Measurements from ENCODE around the gene CLDN19. TPM values are rescaled to one million over a fixed set of nuclear protein-coding genes. Genes with fewer than 3 reads are reported as not detected.

Gene CLDN19
- total RNA-seq, 1 experiment from 2014 or later, result not detected

DNA sequence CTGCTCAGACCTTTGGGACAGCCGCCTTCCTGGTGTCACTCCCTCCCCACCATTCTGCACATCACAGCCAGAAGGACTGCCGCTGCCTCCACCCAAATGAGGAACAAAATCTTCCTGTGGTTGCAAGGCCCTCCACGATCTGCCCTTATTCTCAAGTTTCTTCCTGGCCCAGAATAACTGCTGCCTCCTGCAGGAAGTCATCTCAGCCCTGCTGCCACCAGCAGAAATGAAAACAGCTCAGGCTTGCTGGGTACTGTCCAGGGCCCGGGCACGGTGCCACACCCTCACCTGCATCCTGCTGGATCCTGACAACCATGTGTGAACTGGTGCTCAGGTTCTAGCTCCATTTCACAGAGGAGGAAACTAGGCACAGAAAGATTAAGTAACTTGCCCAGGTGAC lies 2.8 kb downstream of the CLDN19 start:
- Histone ChIP-seq H3K9me3 (ENCODE audit: control insufficient read depth in 1 of 2, insufficient read depth in 1 of 2, low read depth in 1 of 2, low read length in 2 of 2) (no peaks in the 10 kb centered on the region), H4K20me1 (ENCODE audit: insufficient read depth) (no peaks in the 10 kb centered on the region), H3K4me2 (ENCODE audit: low read length) (no peak overlapping the region), H3K79me2 (ENCODE audit: insufficient read depth, low read length) (no peaks in the 10 kb centered on the region), H3K4me3 (replicated peaks in 1 of 2; ENCODE audit: low read depth in 1 of 2, low read length in 2 of 2) (no peak overlapping the region), H3K9ac (ENCODE audit: low read length) (no peak overlapping the region), H3K27ac (ENCODE audit: low read depth, low read length) (no peak overlapping the region), H3K9me2 (ENCODE audit: insufficient read depth) (no peaks in the 10 kb centered on the region), H3K27me3 (ENCODE audit: insufficient read depth, low read length) (no peaks in the 10 kb centered on the region), H2AFZ (ENCODE audit: low read depth, low read length, poor library complexity, severe bottlenecking) (no peak overlapping the region), H3K36me3 (ENCODE audit: control insufficient read depth in 1 of 2, insufficient read depth in 2 of 2, low read length in 2 of 2) (no peaks in the 10 kb centered on the region), H3K4me1 (ENCODE audit: control insufficient read depth in 1 of 2, insufficient read depth in 2 of 2, low read length in 2 of 2) (peaks cover 0 to 6% of the 10 kb centered on the region in 2 experiments; a peak in 3 of 4 replicates)
- intact Hi-C loops (cut with micrococcal nuclease), result loop anchor here (10.0 kb wide), 2 partner anchors 392 to 562 kb away; no protein-coding TSS in a partner anchor
- ChIA-PET RAD21 (ENCODE audit: low non-redundant PET in 1 of 2, low total read pairs in 2 of 2, uncharacterized antibody in 2 of 2, unreplicated experiment in 2 of 2) (no interaction called here), CTCF (interaction anchor here (0.6 kb wide), 1 partner anchor 564 kb away, joined by 3 read pairs; no protein-coding TSS in a partner anchor), POLR2A (no interaction called here)
- TF ChIP-seq EZH2 (IDR thresholded peaks at IDR 0.05) (no peak), YY1 (IDR thresholded peaks at IDR 0.05; ENCODE audit: extremely low read depth, insufficient replicate concordance, low read depth, low read length) (no peak), POLR2A (IDR thresholded peaks at IDR 0.05; ENCODE audit: borderline replicate concordance, extremely low read depth, insufficient read depth, insufficient read length) (no peak)
- TF ChIP-seq, protein P1, sequence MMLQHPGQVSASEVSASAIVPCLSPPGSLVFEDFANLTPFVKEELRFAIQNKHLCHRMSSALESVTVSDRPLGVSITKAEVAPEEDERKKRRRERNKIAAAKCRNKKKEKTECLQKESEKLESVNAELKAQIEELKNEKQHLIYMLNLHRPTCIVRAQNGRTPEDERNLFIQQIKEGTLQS (IDR thresholded peaks at IDR 0.05), result no peak
- no peak for DNase-seq (ENCODE audit: low read depth, low spot score)
- no peak for ATAC-seq
- no TSS peak for BruUV-seq (replicated peaks)

DNA sequence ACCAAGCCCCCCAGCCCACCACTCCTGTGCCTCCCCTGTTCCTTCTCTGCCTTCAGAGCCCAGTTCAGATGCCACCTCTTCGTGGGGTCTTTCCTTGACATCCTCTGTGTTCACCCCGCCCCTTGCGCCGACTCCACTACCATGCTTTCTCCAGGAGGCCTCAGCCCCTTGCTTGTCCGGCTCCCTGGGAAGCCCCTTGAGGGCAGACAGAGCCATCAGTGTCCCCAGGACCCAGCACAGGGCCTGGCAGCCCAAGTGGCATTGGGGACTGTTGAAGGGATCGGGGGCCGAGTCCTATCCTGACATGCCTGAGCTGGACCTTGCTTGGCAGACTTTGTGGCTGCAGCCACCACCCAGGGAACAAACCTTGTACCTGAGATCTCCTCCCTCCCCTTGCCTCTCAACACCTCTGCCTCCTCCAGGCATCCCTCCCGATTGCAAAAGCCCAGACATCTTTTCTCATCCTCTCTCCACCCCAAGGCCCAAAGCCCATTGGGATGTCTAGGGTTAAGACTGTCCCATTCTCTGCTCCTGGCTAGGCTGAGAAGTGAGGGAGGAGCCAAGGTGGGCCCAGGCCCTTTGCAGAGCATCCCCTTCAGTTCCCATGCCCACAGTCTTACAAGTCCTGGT lies 3.4 kb downstream of the CLDN19 start:
- BruUV-seq (replicated peaks), result no TSS peak
- TF ChIP-seq, protein P1 (IDR thresholded peaks at IDR 0.05), result no peak
- TF ChIP-seq JUND (IDR thresholded peaks at IDR 0.05) (no peak), EZH2phosphoT487 (IDR thresholded peaks at IDR 0.05; ENCODE audit: borderline replicate concordance) (no peak), EZH2 (IDR thresholded peaks at IDR 0.05) (no peak), SP1 (IDR thresholded peaks at IDR 0.05; ENCODE audit: low read depth) (no peak), CBX3 (IDR thresholded peaks at IDR 0.05; ENCODE audit: low read depth) (no peak), RAD21 (IDR thresholded peaks at IDR 0.05; ENCODE audit: low read depth) (no peak), POLR2A (IDR thresholded peaks at IDR 0.05; ENCODE audit: borderline replicate concordance, extremely low read depth, insufficient read depth, insufficient read length) (no peak), EGR1 (IDR thresholded peaks at IDR 0.05; ENCODE audit: low read depth) (no peak), SRF (IDR thresholded peaks at IDR 0.05; ENCODE audit: low read depth) (no peak)
- TF ChIP-seq, protein P2, sequence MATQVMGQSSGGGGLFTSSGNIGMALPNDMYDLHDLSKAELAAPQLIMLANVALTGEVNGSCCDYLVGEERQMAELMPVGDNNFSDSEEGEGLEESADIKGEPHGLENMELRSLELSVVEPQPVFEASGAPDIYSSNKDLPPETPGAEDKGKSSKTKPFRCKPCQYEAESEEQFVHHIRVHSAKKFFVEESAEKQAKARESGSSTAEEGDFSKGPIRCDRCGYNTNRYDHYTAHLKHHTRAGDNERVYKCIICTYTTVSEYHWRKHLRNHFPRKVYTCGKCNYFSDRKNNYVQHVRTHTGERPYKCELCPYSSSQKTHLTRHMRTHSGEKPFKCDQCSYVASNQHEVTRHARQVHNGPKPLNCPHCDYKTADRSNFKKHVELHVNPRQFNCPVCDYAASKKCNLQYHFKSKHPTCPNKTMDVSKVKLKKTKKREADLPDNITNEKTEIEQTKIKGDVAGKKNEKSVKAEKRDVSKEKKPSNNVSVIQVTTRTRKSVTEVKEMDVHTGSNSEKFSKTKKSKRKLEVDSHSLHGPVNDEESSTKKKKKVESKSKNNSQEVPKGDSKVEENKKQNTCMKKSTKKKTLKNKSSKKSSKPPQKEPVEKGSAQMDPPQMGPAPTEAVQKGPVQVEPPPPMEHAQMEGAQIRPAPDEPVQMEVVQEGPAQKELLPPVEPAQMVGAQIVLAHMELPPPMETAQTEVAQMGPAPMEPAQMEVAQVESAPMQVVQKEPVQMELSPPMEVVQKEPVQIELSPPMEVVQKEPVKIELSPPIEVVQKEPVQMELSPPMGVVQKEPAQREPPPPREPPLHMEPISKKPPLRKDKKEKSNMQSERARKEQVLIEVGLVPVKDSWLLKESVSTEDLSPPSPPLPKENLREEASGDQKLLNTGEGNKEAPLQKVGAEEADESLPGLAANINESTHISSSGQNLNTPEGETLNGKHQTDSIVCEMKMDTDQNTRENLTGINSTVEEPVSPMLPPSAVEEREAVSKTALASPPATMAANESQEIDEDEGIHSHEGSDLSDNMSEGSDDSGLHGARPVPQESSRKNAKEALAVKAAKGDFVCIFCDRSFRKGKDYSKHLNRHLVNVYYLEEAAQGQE (IDR thresholded peaks at IDR 0.05; ENCODE audit: low read depth), result no peak
- TF ChIP-seq, protein P3, sequence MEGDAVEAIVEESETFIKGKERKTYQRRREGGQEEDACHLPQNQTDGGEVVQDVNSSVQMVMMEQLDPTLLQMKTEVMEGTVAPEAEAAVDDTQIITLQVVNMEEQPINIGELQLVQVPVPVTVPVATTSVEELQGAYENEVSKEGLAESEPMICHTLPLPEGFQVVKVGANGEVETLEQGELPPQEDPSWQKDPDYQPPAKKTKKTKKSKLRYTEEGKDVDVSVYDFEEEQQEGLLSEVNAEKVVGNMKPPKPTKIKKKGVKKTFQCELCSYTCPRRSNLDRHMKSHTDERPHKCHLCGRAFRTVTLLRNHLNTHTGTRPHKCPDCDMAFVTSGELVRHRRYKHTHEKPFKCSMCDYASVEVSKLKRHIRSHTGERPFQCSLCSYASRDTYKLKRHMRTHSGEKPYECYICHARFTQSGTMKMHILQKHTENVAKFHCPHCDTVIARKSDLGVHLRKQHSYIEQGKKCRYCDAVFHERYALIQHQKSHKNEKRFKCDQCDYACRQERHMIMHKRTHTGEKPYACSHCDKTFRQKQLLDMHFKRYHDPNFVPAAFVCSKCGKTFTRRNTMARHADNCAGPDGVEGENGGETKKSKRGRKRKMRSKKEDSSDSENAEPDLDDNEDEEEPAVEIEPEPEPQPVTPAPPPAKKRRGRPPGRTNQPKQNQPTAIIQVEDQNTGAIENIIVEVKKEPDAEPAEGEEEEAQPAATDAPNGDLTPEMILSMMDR (IDR thresholded peaks at IDR 0.05 in 2 of 3, conservative IDR thresholded peaks at IDR 0.05 in 1 of 3; ENCODE audit: borderline replicate concordance in 1 of 3, insufficient read depth in 1 of 3, low read depth in 2 of 3, low read length in 2 of 3), result no peak
- no peak overlapping the region for H3K4me2 ChIP-seq (ENCODE audit: low read length)
- H3K36me3 ChIP-seq (ENCODE audit: control insufficient read depth in 1 of 2, insufficient read depth in 2 of 2, low read length in 2 of 2), result no peaks in the 10 kb centered on the region
- CTCF ChIA-PET, result no interaction called here
- no peak overlapping the region for H3K4me3 ChIP-seq (replicated peaks in 1 of 2; ENCODE audit: low read depth in 1 of 2, low read length in 2 of 2)
- DNase-seq (ENCODE audit: low read depth, low spot score) (no peak), ATAC-seq (no peak)
- no peaks in the 10 kb centered on the region for H4K20me1 ChIP-seq (ENCODE audit: insufficient read depth)
- intact Hi-C loops (cut with micrococcal nuclease), result loop anchor here (10.0 kb wide), 2 partner anchors 392 to 562 kb away; no protein-coding TSS in a partner anchor
- H3K9ac ChIP-seq (ENCODE audit: low read length), result no peak overlapping the region
- H3K27ac ChIP-seq (ENCODE audit: low read depth, low read length), result no peak overlapping the region; the same call in 1 of the 2 replicates
- no peaks in the 10 kb centered on the region for H3K79me2 ChIP-seq (ENCODE audit: insufficient read depth, low read length)
- no peak overlapping the region for H2AFZ ChIP-seq (ENCODE audit: low read depth, low read length, poor library complexity, severe bottlenecking)
- H3K4me1 ChIP-seq (ENCODE audit: control insufficient read depth in 1 of 2, insufficient read depth in 2 of 2, low read length in 2 of 2), result peaks cover 0 to 6% of the 10 kb centered on the region in 2 experiments; a peak in 3 of 4 replicates
- POLR2A ChIA-PET, result no interaction called here
- H3K9me3 ChIP-seq (ENCODE audit: control insufficient read depth in 1 of 2, insufficient read depth in 1 of 2, low read depth in 1 of 2, low read length in 2 of 2), result no peaks in the 10 kb centered on the region
- H3K27me3 ChIP-seq (ENCODE audit: insufficient read depth, low read length), result no peaks in the 10 kb centered on the region
- no peaks in the 10 kb centered on the region for H3K9me2 ChIP-seq (ENCODE audit: insufficient read depth)
- RAD21 ChIA-PET (ENCODE audit: low non-redundant PET in 1 of 2, low total read pairs in 2 of 2, uncharacterized antibody in 2 of 2, unreplicated experiment in 2 of 2), result no interaction called here
